Measurements from ENCODE around the gene ATG10. TPM values are rescaled to one million over a fixed set of nuclear protein-coding genes. Genes with fewer than 3 reads are reported as not detected.

ATG10 gene
- total and polyA plus RNA-seq, 2 of the 8 experiments (the other 6 are each of a cell fraction or from before 2014, with no cell fraction given) = 3.7 to 8.8 TPM

- DNase-seq (ENCODE audit: low read depth in 1 of 2, low spot score in 2 of 2) (no peak), FAIRE-seq (no peak)
- H3K9ac ChIP-seq (replicated peaks in 1 of 4; ENCODE audit: extremely low read depth in 1 of 4, low read depth in 3 of 4, low read length in 3 of 4) = no peak overlapping the region
- H3K23me2 ChIP-seq (ENCODE audit: low read depth, low read length) = no peaks in the 10 kb centered on the region
- H3K56ac ChIP-seq (replicated peaks; ENCODE audit: insufficient read length, low read depth, low read length) = no peak overlapping the region
- TF ChIP-seq GABPA (IDR thresholded peaks at IDR 0.05; ENCODE audit: borderline replicate concordance, insufficient read depth, low read length) = no peak
- TF ChIP-seq KDM4A (IDR thresholded peaks at IDR 0.05; ENCODE audit: low read depth, low read length, severe bottlenecking) = no peak
- no peak for TF ChIP-seq RNF2 (IDR thresholded peaks at IDR 0.05; ENCODE audit: borderline replicate concordance, low read depth, low read length, missing control alignments, poor library complexity, severe bottlenecking)
- no peak for TF ChIP-seq RBBP5 (IDR thresholded peaks at IDR 0.05; ENCODE audit: borderline replicate concordance, low read depth, low read length)
- TF ChIP-seq SAP30 (IDR thresholded peaks at IDR 0.05; ENCODE audit: insufficient read depth, insufficient replicate concordance, low read length) = no peak
- no peak for TF ChIP-seq NANOG (IDR thresholded peaks at IDR 0.05; ENCODE audit: insufficient read depth, low read depth, low read length, poor library complexity, severe bottlenecking)
- TF ChIP-seq GTF2F1 (IDR thresholded peaks at IDR 0.05; ENCODE audit: borderline replicate concordance, low read depth, low read length) = no peak
- TF ChIP-seq SIX5 (IDR thresholded peaks at IDR 0.05; ENCODE audit: low read depth, low read length) = no peak
- POLR2A ChIA-PET (ENCODE audit: partially characterized antibody) = no interaction called here
- H3K18ac ChIP-seq (ENCODE audit: extremely low read depth, low read length) = no peak overlapping the region
- H3K79me2 ChIP-seq (ENCODE audit: control insufficient read depth in 1 of 2, insufficient read depth in 2 of 2, low read length in 2 of 2) = no peaks in the 10 kb centered on the region
- H2BK12ac ChIP-seq (ENCODE audit: low read depth, low read length) = no peak overlapping the region
- no peak overlapping the region for H2BK5ac ChIP-seq (ENCODE audit: low read depth, low read length)
- H3K79me1 ChIP-seq (ENCODE audit: low read depth, low read length) = no peaks in the 10 kb centered on the region
- no peak overlapping the region for H3K27ac ChIP-seq (ENCODE audit: low read depth, low read length)
- H2AFZ ChIP-seq (ENCODE audit: low read length) = no peak overlapping the region
- no peak overlapping the region for H2BK20ac ChIP-seq (ENCODE audit: low read length)
- no peak overlapping the region for H2AK5ac ChIP-seq (ENCODE audit: low read depth, low read length)
- no peak overlapping the region for H2BK15ac ChIP-seq (ENCODE audit: low read length)
- H3K4me2 ChIP-seq (ENCODE audit: insufficient read depth in 1 of 2, low read depth in 2 of 2, low read length in 2 of 2) = no peak overlapping the region
- CTCF ChIA-PET (ENCODE audit: partially characterized antibody) = interaction anchor here (0.6 to 1.7 kb wide), 2 partner anchors 8 to 176 kb away, joined by 3 to 5 read pairs; no protein-coding TSS in a partner anchor
- H3K4me3 ChIP-seq (ENCODE audit: extremely low read depth in 1 of 4, insufficient read depth in 2 of 4, low read depth in 3 of 4, low read length in 4 of 4) = no peak overlapping the region
- no peaks in the 10 kb centered on the region for H3K27me3 ChIP-seq (replicated peaks in 1 of 4; ENCODE audit: control insufficient read depth in 3 of 4, extremely low read depth in 1 of 4, insufficient read depth in 3 of 4, low read length in 3 of 4)
- H4K8ac ChIP-seq (ENCODE audit: extremely low read depth, insufficient read depth, low read length) = no peak overlapping the region
- H2BK120ac ChIP-seq (replicated peaks; ENCODE audit: low read depth, low read length) = no peak overlapping the region
- H3K4me1 ChIP-seq (replicated peaks in 1 of 4; ENCODE audit: control insufficient read depth in 3 of 4, insufficient read depth in 4 of 4, low read length in 3 of 4) = no peaks in the 10 kb centered on the region; a peak in 1 of 7 replicates
- H3K23ac ChIP-seq (ENCODE audit: insufficient read length) = no peak overlapping the region
- H4K20me1 ChIP-seq (replicated peaks in 1 of 2; ENCODE audit: control insufficient read depth in 1 of 2, insufficient read depth in 2 of 2, low read length in 2 of 2) = no peaks in the 10 kb centered on the region
- no peak overlapping the region for H3K4ac ChIP-seq (replicated peaks; ENCODE audit: insufficient read length, low read depth, low read length)
- H3K9me3 ChIP-seq (ENCODE audit: insufficient read depth in 2 of 2, low read depth in 1 of 2, low read length in 1 of 2) = no peaks in the 10 kb centered on the region
- WGBS, 2 experiments (ENCODE audit: extremely low coverage in 1 of 2, insufficient coverage in 1 of 2, insufficient read length in 1 of 2, insufficient replicate concordance in 2 of 2, low coverage in 1 of 2, low lambda C conversion rate in 2 of 2, missing lambda C conversion rate in 1 of 2) = 89% methylated on average over 1 of the region's 1 CpG; no CpG with 5 or more reads in 1 of the 2 experiments
- no peak overlapping the region for H4K5ac ChIP-seq (ENCODE audit: insufficient read length, low read depth, low read length)
- H4K91ac ChIP-seq (replicated peaks; ENCODE audit: insufficient read length, low read length) = no peak overlapping the region
- no peaks in the 10 kb centered on the region for H3K36me3 ChIP-seq (ENCODE audit: control insufficient read depth in 2 of 4, insufficient read depth in 4 of 4, low read length in 3 of 4)
- no peak overlapping the region for H3K14ac ChIP-seq (ENCODE audit: insufficient read length)
Observed at GRCh38 chr5:82011761-82012160, 39.9 kb downstream of the ATG10 start.

Measured in H1 (cell line).